Measurements from ENCODE around the gene MTUS2.

DNA sequence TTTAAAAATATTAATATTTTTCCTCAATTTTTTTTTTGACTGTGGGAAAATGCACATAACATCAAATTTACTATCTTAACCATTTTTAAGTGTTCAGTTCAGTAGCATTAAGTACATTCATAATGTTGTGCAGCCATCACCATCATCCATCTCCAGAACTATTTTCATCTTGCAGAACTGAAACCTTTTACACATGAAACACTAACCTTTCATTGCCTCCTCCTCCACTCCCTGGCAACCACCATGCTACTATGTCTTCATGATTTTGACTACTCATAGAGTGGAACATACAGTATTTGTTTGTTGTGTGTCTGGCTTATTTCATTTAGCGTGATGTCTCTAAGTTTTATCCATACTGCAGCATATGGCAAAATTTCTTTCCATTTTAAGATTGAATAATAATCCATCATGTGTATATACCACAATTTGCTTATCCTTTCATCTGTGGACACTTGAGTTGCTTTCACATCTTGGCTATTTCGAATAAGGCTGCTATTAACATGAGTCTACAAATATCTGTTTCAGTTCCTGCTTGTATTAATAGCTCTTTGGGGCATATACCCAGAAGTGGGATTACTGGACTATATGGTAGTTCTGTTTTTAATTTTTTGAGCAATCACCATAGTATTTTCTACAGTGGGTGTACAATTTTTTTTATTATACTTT, 376.4 kb downstream of the MTUS2 start:
- TF ChIP-seq, protein P1, sequence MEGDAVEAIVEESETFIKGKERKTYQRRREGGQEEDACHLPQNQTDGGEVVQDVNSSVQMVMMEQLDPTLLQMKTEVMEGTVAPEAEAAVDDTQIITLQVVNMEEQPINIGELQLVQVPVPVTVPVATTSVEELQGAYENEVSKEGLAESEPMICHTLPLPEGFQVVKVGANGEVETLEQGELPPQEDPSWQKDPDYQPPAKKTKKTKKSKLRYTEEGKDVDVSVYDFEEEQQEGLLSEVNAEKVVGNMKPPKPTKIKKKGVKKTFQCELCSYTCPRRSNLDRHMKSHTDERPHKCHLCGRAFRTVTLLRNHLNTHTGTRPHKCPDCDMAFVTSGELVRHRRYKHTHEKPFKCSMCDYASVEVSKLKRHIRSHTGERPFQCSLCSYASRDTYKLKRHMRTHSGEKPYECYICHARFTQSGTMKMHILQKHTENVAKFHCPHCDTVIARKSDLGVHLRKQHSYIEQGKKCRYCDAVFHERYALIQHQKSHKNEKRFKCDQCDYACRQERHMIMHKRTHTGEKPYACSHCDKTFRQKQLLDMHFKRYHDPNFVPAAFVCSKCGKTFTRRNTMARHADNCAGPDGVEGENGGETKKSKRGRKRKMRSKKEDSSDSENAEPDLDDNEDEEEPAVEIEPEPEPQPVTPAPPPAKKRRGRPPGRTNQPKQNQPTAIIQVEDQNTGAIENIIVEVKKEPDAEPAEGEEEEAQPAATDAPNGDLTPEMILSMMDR (IDR thresholded peaks at IDR 0.05; ENCODE audit: insufficient read depth, low read length), result no peak
- TF ChIP-seq REST (IDR thresholded peaks at IDR 0.05; ENCODE audit: insufficient replicate concordance, low read depth) (no peak), GABPA (IDR thresholded peaks at IDR 0.05; ENCODE audit: low read depth) (no peak)

All from HL-60 (cell line).